Hematopoietic multipotent progenitor cell treated with erythropoietin and hydrocortisone succinate and interleukin-3 and kit ligand, for 8 days (in vitro differentiated cells): Measurements from ENCODE around the gene UVSSA.
A peak's percentile ranks its signal among the peaks of the same experiment; 100 is the strongest.
"Not testable (repeated sequence)": the region's sequence is repeated elsewhere in the genome, so short reads cannot be mapped to it uniquely, and the experiment has no call there.

ENCODE experiments used
- DNase-seq: peaks from one replicate; pipeline ENCODE4 v3.0.0-alpha.2; 2015

UVSSA gene

GRCh38 chr4:1409491-1410425 lies 62.8 kb downstream of the UVSSA start:
- no peak for DNase-seq

GRCh38 chr4:1410491-1411325 lies 63.7 kb downstream of the UVSSA start:
- DNase-seq: peak; percentile 51

DNA sequence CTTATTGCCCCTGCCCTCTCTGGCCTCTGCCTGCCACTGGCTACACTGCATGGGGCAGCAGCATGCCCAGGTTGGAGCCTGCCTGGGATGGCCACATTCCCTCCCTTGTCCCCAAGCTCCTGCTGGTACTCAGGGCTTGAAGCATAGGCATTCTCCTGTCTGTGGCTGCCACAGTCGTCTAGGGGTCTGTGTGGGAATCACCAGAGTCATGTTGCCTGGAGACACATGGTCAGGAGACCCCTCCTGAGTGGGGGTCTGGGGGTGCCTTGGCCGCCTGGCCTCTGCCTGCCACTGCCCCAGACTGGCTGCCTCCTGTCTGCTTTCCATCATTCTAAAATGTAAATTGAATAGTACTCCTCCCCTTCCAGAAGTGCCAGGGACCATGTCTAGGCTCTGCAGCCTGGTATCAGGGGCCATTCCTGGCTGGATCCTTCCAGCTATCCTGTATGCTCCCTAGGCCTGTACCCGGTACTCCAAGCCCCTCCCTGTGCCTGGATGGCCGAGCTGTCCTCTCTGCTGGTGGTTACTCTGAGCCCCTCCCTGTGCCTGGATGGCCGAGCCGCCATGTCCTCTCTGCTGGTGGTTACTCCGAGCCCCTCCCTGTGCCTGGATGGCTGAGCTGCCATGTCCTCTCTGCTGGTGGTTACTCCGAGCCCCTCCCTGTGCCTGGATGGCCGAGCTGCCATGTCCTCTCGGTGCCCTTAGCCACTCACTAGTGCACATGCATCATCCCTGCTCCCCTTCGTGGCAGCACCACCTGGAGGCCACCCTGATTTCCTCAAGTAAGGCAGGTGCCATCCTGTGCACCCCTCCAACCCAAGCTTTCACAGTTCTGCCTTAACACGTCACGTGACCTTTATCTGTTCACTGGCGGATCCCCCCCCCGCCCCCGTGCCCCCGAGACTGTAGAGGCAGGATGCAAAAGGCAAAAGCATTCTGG lies 64.7 kb downstream of the UVSSA start:
- DNase-seq: no peak

DNA sequence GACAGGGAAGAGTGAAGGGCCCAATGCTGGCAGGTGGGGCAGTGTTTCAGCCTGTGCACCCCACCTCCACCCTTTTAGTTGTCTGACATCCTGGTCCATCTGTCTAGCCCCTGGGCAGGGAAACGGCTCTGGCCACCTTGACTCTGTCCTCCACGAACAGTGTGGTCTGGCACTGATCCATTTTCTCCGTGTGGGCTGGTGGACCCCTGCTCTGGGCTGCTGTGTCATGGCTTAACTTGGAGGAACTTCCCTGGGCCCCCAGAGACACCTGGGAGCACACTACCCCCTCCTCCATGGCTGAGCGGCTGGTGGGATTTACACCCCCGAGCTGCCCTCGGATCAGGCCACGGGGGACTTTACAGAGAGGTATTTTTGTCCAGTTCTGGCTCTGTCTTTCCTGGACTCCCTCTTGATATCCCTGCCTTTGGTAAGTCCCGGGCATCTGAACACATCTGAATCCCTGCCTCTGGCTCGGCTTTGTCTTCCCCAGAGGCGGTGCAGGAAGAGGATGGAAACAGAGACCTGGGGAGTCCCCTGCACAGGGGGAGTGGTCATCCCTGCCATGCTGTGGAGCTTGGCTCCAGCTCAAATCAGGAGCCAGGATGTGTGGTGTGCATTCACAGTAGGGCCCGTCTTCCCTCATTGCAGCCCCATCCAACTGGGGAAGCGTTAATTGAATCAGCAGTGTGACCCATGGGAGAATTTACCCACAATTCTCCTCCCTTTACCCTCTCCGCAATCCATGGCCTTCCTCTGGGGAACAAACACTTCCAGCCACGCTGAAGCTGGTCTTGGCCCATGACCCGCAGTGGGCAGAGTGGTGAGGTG lies 65.6 kb downstream of the UVSSA start:
- DNase-seq: no peak

DNA sequence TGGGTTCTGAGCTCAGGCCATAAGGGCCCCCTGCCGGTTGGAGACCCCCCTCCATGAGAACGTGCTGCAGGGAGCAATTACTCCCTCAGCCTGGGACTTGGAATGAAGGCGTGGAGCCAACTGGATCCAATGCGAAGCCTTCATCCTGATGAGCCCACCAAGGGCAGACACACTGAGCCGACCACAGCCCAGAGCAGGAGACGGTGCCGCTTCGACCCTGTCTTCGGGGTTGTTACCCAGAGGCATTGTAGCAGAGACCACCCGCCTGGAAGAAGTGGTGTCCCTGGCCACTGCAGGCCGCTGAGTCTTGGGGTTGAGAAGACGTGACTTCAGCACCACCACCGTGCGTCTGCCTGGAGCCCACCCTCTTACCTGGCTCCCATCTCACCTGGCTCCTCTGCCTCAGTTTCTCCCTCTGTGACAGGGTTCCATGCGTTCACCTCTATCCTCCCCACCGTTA lies 66.2 kb downstream of the UVSSA start:
- DNase-seq: no peak

GRCh38 chr4:1413687-1414479 lies 66.9 kb downstream of the UVSSA start:
- no peak for DNase-seq

- DNase-seq: no peak
Observed at GRCh38 chr4:1414831-1415680, 68.0 kb downstream of the UVSSA start.

- DNase-seq: no peak
Observed at GRCh38 chr4:1415681-1415981, 68.6 kb downstream of the UVSSA start.

DNA sequence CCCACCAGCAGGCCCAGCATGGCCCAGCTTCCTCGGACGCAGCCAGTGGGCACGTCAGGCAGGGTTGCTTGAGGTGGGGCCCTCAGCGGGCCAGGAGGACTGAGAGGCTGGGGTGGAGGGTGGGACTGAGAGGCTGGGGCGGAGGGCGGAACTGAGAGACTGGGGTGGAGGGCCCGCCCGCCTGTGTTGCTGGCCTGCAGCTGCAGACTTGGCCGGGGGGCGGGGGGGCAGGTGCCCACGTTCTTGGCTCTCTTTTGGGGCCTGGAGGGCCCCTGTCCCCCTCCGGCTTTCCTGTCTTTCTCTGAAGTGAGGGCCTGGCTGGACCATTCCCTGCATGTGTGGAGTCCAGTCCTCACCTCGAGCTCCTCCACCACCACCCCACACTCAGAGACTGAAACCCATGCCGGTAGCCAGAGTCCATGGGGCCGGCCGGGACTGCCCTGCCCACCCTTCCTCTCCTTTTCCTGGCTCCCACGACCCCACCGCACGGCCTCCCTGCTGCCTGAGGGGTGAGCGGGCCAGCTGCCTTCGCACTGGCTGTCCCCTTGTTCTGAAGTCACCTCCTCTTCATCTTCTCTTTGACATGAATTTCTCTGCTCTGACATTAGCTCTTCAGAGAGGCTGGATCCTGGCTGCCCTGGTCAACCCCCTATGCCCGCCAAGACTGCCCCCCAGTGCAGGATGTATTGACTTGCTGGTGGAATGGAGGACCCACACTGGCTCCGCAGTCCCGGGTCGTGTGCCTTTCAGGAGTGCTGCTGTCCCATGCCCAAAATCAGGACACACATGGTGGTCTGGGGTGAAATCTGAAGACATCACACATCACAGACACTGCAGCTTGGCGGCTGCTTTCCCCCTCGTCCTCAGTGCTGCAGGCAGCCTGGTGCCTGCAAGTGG lies 69.3 kb downstream of the UVSSA start:
- DNase-seq: no peak

- no peak for DNase-seq
Observed at GRCh38 chr4:1416948-1417260, 69.9 kb downstream of the UVSSA start.

DNA sequence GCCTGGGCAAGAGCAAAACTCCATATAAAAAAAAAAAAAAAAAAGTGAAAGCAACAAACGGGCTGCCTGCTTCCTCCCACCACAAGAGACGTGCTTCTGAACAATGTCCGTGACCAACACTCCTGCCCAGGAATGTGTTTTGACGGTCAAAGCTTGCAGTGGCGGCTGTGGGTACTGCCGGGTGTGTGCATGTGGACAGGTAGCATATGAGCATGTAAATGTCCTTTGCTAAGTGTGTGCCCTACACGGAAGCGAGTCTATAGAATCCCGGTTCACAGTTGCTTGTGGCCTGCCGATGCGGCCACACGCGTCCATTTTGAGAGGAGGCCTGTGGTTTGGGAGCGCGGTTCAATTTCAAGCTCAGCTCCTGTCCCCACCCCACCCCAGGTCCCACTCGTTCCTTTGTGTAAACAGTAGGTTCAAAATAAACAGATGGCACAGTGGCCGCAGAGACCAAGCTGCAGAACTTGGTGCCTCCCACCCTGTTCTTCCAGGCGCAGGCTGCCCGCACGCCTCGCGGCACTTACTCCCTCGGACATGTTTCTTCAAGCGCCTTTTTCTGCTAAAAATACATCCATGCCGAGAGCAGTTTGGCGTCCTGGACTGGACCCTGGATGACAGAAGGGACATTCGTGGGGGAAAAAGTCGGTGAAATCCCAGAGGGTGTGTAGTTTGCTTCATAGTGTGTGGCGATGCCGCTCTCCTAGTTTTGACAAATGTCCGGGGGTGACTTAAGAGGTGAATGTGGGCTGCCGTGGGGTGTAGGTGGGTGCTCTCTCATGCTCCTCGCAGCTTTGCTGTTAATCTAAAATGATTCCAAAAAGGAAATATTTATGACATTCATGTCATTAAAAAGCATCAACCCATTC lies 70.7 kb downstream of the UVSSA start:
- DNase-seq: no peak

- DNase-seq: no peak
Observed at GRCh38 chr4:1418494-1419285, 71.7 kb downstream of the UVSSA start.

DNA sequence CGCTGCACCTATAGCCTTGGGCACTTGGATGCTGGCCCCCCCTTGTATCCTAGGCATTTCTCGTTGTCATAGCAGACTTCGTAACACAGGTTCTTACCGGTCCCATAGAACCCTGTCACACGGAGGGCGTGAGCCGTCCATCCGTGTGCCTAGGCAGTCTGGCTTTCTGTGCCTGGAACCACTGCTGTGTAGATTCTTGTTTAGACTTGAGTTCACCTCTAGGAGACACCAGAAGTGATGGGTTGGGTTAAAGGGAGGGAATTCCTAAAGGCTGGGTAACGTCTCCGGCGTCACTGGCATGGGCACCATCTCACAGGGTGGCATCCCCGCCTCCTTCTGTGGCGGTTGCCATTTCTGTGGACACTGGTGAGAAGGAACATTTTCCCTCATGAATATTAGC lies 72.7 kb downstream of the UVSSA start:
- no peak for DNase-seq

DNA sequence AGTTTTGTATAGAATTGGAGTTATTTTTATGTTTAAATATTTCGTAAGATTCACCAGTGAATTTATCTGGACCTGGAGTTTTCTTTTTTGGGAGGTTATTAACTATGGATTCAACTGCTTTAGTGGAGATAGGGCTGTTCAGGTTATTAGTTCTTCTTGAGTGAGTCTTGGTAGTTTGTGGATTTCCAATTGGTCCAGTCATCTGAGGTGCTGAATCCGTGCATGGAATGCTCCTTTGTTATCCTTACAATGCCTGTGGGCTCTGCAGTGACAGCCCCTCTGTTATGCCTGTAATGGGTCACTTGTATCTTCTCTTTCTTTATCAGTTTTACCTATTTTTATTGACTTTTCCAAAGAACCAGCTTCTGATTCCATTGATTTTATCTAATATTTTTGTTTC lies 74.6 kb downstream of the UVSSA start:
- DNase-seq: no peak

- no peak for DNase-seq
Observed at GRCh38 chr4:1427010-1427409, 80.0 kb downstream of the UVSSA start.

- DNase-seq: not testable (repeated sequence)
Observed at GRCh38 chr4:1443688-1444172, 96.7 kb downstream of the UVSSA start.
